Hematopoietic multipotent progenitor cell (in vitro differentiated cells): ENCODE measurements around the gene ACP2. TPM values are rescaled to one million over a fixed set of nuclear protein-coding genes. Genes with fewer than 3 reads are reported as not detected.
"Not testable (repeated sequence)": the region's sequence is repeated elsewhere in the genome, so short reads cannot be mapped to it uniquely, and the experiment has no call there.

Experiments
- DNase-seq, 3 donors: peaks; one replicate each; pipeline ENCODE4 v3.0.0-alpha.2; 2011 to 2015; ENCODE audit warnings: low read depth in 2 of 3, low spot score in 2 of 3
- total RNA-seq: library from RNA; depleted of rRNA; stranded (reverse); fragments of >200 nt; gene quantifications from one replicate; pipeline ENCODE4 v1.2.3, GENCODE V29; 2012

The ACP2 gene
- total RNA-seq, 1 donor = 37.4 TPM

GRCh38 chr11:47208008-47208552, 40.5 kb downstream of the ACP2 start:
- not testable (repeated sequence) for DNase-seq

- no peak for DNase-seq
Measured at GRCh38 chr11:47207459-47207858, 41.2 kb downstream of the ACP2 start.

GRCh38 chr11:47206577-47206976, 42.0 kb downstream of the ACP2 start:
- DNase-seq = not testable (repeated sequence)

- no peak for DNase-seq
Measured at GRCh38 chr11:47204637-47204989, 44.0 kb downstream of the ACP2 start.

GRCh38 chr11:47202576-47202975, 46.0 kb downstream of the ACP2 start:
- DNase-seq = no peak

GRCh38 chr11:47201015-47201414, 47.6 kb downstream of the ACP2 start:
- no peak for DNase-seq

GRCh38 chr11:47198161-47198560, 50.5 kb downstream of the ACP2 start:
- DNase-seq = not testable (repeated sequence)

GRCh38 chr11:47192111-47192510, 56.5 kb downstream of the ACP2 start:
- no peak for DNase-seq

- DNase-seq = not testable (repeated sequence)
Measured at GRCh38 chr11:47191137-47191536, 57.5 kb downstream of the ACP2 start.

Other genes with a start within 250 kb of the ACP2 start
- gene ARFGAP2, start 71.9 kb downstream of the ACP2 start, total RNA-seq = 276 TPM
- 1.9 TPM for gene PACSIN3, start 62.4 kb downstream of the ACP2 start, total RNA-seq
- gene DDB2, start 33.8 kb downstream of the ACP2 start, total RNA-seq = 25.9 TPM
- 69.5 TPM for gene NR1H3, start 9.2 kb upstream of the ACP2 start, total RNA-seq
- gene MADD, start 21.3 kb upstream of the ACP2 start, total RNA-seq = 116 TPM
- gene MYBPC3, start 103.9 kb upstream of the ACP2 start, total RNA-seq = 0.27 TPM
- 99.6 TPM for gene SPI1, start 129.7 kb upstream of the ACP2 start, total RNA-seq
- gene SLC39A13, start 159.8 kb upstream of the ACP2 start, total RNA-seq = 26.4 TPM
- 60.3 TPM for gene PSMC3, start 177.6 kb upstream of the ACP2 start, total RNA-seq
- gene RAPSN, start 200.3 kb upstream of the ACP2 start, total RNA-seq = 0.54 TPM